ENCODE data around the gene SEZ6. TPM values are rescaled to one million over a fixed set of nuclear protein-coding genes. Genes with fewer than 3 reads are reported as not detected.

Gene SEZ6
- total RNA-seq, 1 donor from 2014 or later = not detected

DNA sequence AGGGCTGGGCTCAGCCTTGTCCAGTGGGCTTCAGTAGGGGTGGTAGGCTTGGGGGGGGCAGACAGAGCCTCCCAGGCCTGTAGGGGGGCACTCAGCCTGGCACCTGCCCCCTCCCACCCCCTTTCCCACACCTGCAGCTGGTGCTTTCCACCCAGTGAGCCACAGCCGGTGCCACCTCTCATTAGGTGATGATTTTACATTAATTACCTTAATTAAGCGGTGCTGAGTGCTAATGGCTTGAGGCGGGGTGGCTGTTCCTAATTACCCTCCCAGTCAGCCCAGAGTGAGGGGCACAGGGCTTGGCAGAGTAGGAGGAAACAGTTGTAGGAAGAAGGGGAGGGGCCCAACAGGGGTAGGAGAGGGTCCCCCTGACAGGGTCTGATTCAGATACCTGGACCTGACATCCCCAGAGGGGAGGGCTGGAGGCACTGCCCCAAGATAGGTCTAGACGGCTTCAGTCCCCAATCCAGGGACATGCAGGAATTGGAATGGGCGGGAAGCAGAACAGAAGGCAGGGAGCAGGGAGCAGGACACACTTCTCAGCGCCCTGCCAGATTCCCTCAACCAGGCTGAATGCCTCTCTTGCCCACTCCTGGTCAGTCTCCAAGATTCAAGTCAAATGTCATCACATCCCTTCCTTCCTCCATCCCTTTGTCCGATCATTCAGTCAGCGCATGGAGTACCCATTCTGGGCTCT lies 28.0 kb downstream of the SEZ6 start:
- Histone ChIP-seq H3K4me3 (no peak overlapping the region), H3K27me3 (no peaks in the 10 kb centered on the region), H3K36me3 (no peaks in the 10 kb centered on the region), H3K4me1 (peaks cover 4% of the 10 kb centered on the region), H3K27ac (no peak overlapping the region), H3K9me3 (no peaks in the 10 kb centered on the region)
- intact Hi-C loops (cut with DNase I) = no loop called here
- no peak for DNase-seq (ENCODE audit: extremely low spot score in 2 of 2)
- TF ChIP-seq CTCF (IDR thresholded peaks at IDR 0.05) (no peak), POLR2A (IDR thresholded peaks at IDR 0.05) (no peak), POLR2AphosphoS5 (IDR thresholded peaks at IDR 0.05; ENCODE audit: insufficient read depth in 1 of 2, low read depth in 1 of 2) (no peak)

DNA sequence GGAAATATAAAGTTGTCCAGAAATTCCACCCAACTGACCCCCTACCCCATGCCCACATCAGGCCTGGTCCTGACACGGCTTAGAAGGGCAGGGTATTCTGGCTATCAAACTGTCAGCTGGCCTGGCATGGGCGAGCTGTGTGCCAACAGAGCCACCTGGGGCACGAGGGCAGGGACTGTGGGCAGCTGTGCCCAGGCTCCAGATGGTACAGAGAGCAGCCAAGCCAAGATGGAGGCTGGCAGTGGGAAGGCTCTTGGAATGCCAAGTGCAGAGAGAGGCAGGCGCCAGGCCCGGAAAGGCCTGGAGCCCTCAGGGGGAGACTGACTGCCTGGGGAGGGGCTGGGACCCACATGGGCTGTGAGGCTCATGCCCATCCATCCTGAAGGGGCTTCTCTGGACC lies 30.2 kb downstream of the SEZ6 start:
- TF ChIP-seq CTCF (IDR thresholded peaks at IDR 0.05) = no peak
- no peak for TF ChIP-seq POLR2A (IDR thresholded peaks at IDR 0.05)
- no peak for TF ChIP-seq POLR2AphosphoS5 (IDR thresholded peaks at IDR 0.05; ENCODE audit: insufficient read depth in 1 of 2, low read depth in 1 of 2)
- DNase-seq (ENCODE audit: extremely low spot score in 2 of 2) = no peak
- Histone ChIP-seq H3K27me3 (no peaks in the 10 kb centered on the region), H3K4me1 (peaks cover 2% of the 10 kb centered on the region), H3K9me3 (no peaks in the 10 kb centered on the region), H3K4me3 (no peak overlapping the region), H3K27ac (no peak overlapping the region), H3K36me3 (no peaks in the 10 kb centered on the region)
- intact Hi-C loops (cut with DNase I) = no loop called here

- TF ChIP-seq POLR2AphosphoS5 (IDR thresholded peaks at IDR 0.05; ENCODE audit: insufficient read depth in 1 of 2, low read depth in 1 of 2) = no peak
- TF ChIP-seq CTCF (IDR thresholded peaks at IDR 0.05) = no peak
- TF ChIP-seq POLR2A (IDR thresholded peaks at IDR 0.05) = no peak
- Histone ChIP-seq H3K4me3 (no peak overlapping the region), H3K4me1 (peaks cover 7% of the 10 kb centered on the region), H3K27ac (no peak overlapping the region), H3K36me3 (no peaks in the 10 kb centered on the region), H3K27me3 (no peaks in the 10 kb centered on the region), H3K9me3 (no peaks in the 10 kb centered on the region)
- no peak for DNase-seq (ENCODE audit: extremely low spot score in 2 of 2)
- intact Hi-C loops (cut with DNase I) = no loop called here
Observed at GRCh38 chr17:28975031-28975430, 30.8 kb downstream of the SEZ6 start.

- Histone ChIP-seq H3K36me3 (no peaks in the 10 kb centered on the region), H3K4me3 (no peak overlapping the region), H3K27ac (no peak overlapping the region), H3K27me3 (no peaks in the 10 kb centered on the region), H3K4me1 (peaks cover 7% of the 10 kb centered on the region), H3K9me3 (no peaks in the 10 kb centered on the region)
- no peak for DNase-seq (ENCODE audit: extremely low spot score in 2 of 2)
- TF ChIP-seq POLR2A (IDR thresholded peaks at IDR 0.05) (no peak), CTCF (IDR thresholded peaks at IDR 0.05) (no peak), POLR2AphosphoS5 (IDR thresholded peaks at IDR 0.05; ENCODE audit: insufficient read depth in 1 of 2, low read depth in 1 of 2) (no peak)
- intact Hi-C loops (cut with DNase I) = no loop called here
Observed at GRCh38 chr17:28974451-28974850, 31.4 kb downstream of the SEZ6 start.

DNA sequence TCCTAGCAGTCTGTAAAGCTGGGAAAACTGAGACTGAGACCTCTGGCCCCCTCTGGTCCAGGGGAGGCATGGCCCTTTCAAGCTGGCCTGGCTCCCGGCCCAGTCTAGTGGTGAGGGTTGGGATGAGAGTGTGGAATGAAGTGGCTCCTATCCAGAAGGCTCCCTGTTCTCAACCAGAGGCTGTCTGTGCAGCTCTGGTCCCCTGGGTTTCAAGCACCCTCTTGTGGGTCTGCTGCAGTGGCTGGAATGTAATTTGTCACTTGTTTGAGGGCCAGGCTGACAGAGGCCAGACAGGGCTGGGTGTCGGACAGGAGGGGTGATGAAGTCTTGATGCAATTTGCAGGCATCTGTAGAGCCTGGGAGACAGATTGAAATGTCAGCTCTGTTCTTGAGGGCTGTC lies 32.4 kb downstream of the SEZ6 start:
- Histone ChIP-seq H3K27me3 (no peaks in the 10 kb centered on the region), H3K9me3 (no peaks in the 10 kb centered on the region), H3K27ac (no peak overlapping the region), H3K4me3 (no peak overlapping the region), H3K4me1 (peaks cover 7% of the 10 kb centered on the region), H3K36me3 (no peaks in the 10 kb centered on the region)
- TF ChIP-seq CTCF (IDR thresholded peaks at IDR 0.05) = no peak
- DNase-seq (ENCODE audit: extremely low spot score in 2 of 2) = no peak
- intact Hi-C loops (cut with DNase I) = no loop called here

Measured in vagina (tissue), 2 donors.